ENCODE measurements around the gene ILKAP. TPM values are rescaled to one million over a fixed set of nuclear protein-coding genes. Genes with fewer than 3 reads are reported as not detected.

Gene ILKAP
- total RNA-seq, 4 donors from 2014 or later, result 18.5 to 45.5 (median 35.1) TPM

Other genes starting within 250 kb of the ILKAP start
- gene UBE2F, start 236.7 kb downstream of the ILKAP start, total RNA-seq, result 10 to 100 TPM; 85.0 to 99.5 (median 96.3) TPM
- 10 to 100 TPM; 14.2 to 23.2 (median 16.5) TPM for gene SCLY, start 142.7 kb downstream of the ILKAP start, total RNA-seq
- gene ESPNL, start 103.4 kb downstream of the ILKAP start, total RNA-seq, result 1 to 10 TPM in 1 of 4 donors, under 1 TPM in 2, not detected in 1; 0.12 to 3.4 (median 0.31) TPM
- gene KLHL30, start 65.0 kb downstream of the ILKAP start, total RNA-seq, result 1 to 10 TPM; 1.3 to 8.1 (median 3.7) TPM
- gene ERFE, start 44.7 kb downstream of the ILKAP start, total RNA-seq, result under 1 TPM in 3 of 4 donors, not detected in 1; 0.35 to 0.94 (median 0.74) TPM
- 10 to 100 TPM in 2 of 4 donors, 1 to 10 TPM in 2; 3.8 to 19.5 (median 12.2) TPM for gene HES6, start 36.3 kb upstream of the ILKAP start, total RNA-seq
- 10 to 100 TPM in 3 of 4 donors, 1 to 10 TPM in 1; 8.7 to 20.5 (median 17.0) TPM for gene PER2, start 84.9 kb upstream of the ILKAP start, total RNA-seq
- 10 to 100 TPM; 19.6 to 28.4 (median 21.7) TPM for gene TRAF3IP1, start 116.8 kb upstream of the ILKAP start, total RNA-seq
- 10 to 100 TPM; 27.9 to 39.3 (median 35.9) TPM for gene ASB1, start 223.2 kb upstream of the ILKAP start, total RNA-seq

All from gastroesophageal sphincter (tissue), 4 donors.